PC-3 (cell line): ENCODE data around the gene FITM2. TPM values are rescaled to one million over a fixed set of nuclear protein-coding genes. Genes with fewer than 3 reads are reported as not detected.

Source experiments
- ATAC-seq: fragments of 200-7000 bp; cut with Tn5 transposase; 2 replicates; pipeline ENCODE4 v1.9.1; 2020; ENCODE audit warnings: mild to moderate bottlenecking, moderate library complexity
- BruUV-seq: library from RNA; stranded (reverse); fragments of 400-500 nt; replicated peaks from 2 replicates; lab custom pipeline; 2021; lab: Mats Ljungman, UMichigan
- CTCF ChIA-PET: fragments of 300-600 bp; sonication (Branson Sonifier 250); formaldehyde crosslinking; loops from one replicate; lab custom pipeline; 2022; ENCODE audit warnings: antibody characterized with exemption; lab: Charles Lee
- POLR2A ChIA-PET: fragments of 300-600 bp; sonication (Branson Sonifier 250); formaldehyde crosslinking; loops from one replicate; lab custom pipeline; 2022; ENCODE audit warnings: antibody characterized with exemption; ENCODE audit not compliant: unreplicated experiment; lab: Charles Lee
- DNase-seq: peaks from one replicate; pipeline ENCODE4 v3.0.0-alpha.2; 2015
- H2AFZ ChIP-seq: fragments of 300-600 bp; sonication (generic); 2 replicates; pipeline ENCODE4 v1.6.0; 2016; ENCODE audit warnings: antibody characterized with exemption, low read length
- H3F3A ChIP-seq: fragments of 300-600 bp; sonication (generic); one replicate; pipeline ENCODE4 v1.6.0; 2017; ENCODE audit warnings: antibody characterized with exemption, low read length, control low read depth, mild to moderate bottlenecking; ENCODE audit not compliant: unreplicated experiment
- H3K27ac ChIP-seq: fragments of 300-600 bp; sonication (generic); 2 replicates; pipeline ENCODE4 v1.5.1; 2016; ENCODE audit warnings: mild to moderate bottlenecking, low read length
- H3K27me3 ChIP-seq: fragments of 300-600 bp; sonication (generic); 2 replicates; pipeline ENCODE4 v1.6.1; 2016; ENCODE audit warnings: low read length, mixed read lengths
- H3K36me3 ChIP-seq: fragments of 300-600 bp; sonication (generic); 2 replicates; pipeline ENCODE4 v1.6.1; 2016; ENCODE audit warnings: low read depth, mixed run types, low read length, mixed read lengths
- H3K4me1 ChIP-seq: fragments of 300-600 bp; sonication (generic); 2 replicates; pipeline ENCODE4 v1.5.1; 2016; ENCODE audit warnings: low read length; ENCODE audit not compliant: insufficient read depth
- H3K4me2 ChIP-seq: fragments of 300-600 bp; sonication (generic); 2 replicates; pipeline ENCODE4 v1.6.0; 2016; ENCODE audit warnings: low read length
- H3K4me3 ChIP-seq: fragments of 300-600 bp; sonication (generic); 2 replicates; pipeline ENCODE4 v1.5.1; 2016; ENCODE audit warnings: mild to moderate bottlenecking, low read length, mixed read lengths
- H3K79me2 ChIP-seq: fragments of 300-600 bp; sonication (generic); 2 replicates; pipeline ENCODE4 v1.6.1; 2017; ENCODE audit warnings: low read length, mixed read lengths
- H3K9ac ChIP-seq: fragments of 300-600 bp; sonication (generic); 2 replicates; pipeline ENCODE4 v1.6.0; 2016; ENCODE audit warnings: mild to moderate bottlenecking, low read length
- H3K9me2 ChIP-seq: fragments of 300-600 bp; sonication (generic); replicated peaks from 2 replicates; pipeline ENCODE4 v1.6.1; 2016; ENCODE audit warnings: mixed run types, low read length, mixed read lengths
- H3K9me3 ChIP-seq: fragments of 300-600 bp; sonication (generic); 2 replicates; pipeline ENCODE4 v1.6.1; 2016; ENCODE audit warnings: low read length, mixed read lengths
- H4K20me1 ChIP-seq: fragments of 300-600 bp; sonication (generic); 2 replicates; pipeline ENCODE4 v1.6.1; 2016; ENCODE audit warnings: low read length, mixed read lengths
- EZH2 ChIP-seq: fragments of 300-600 bp; sonication (generic); IDR thresholded peaks from one replicate; pipeline ENCODE4 v1.6.1; 2017; ENCODE audit warnings: antibody characterized with exemption, mild to moderate bottlenecking, low read length; ENCODE audit not compliant: unreplicated experiment
- EZH2phosphoT487 ChIP-seq: fragments of 300-600 bp; sonication (generic); IDR thresholded peaks from 2 replicates; pipeline ENCODE4 v1.6.1; 2018; ENCODE audit warnings: mild to moderate bottlenecking, antibody characterized with exemption, low read length, borderline replicate concordance
- intact Hi-C: fragments of 100-400 bp; cut with micrococcal nuclease; formaldehyde crosslinking; loops from 2 replicates; pipeline ENCODE4 v1.9.0; 2023
- total RNA-seq: library from RNA; depleted of rRNA; stranded (reverse); fragments of >200 nt; gene quantifications from 2 replicates; pipeline ENCODE4 v1.2.3, GENCODE V29; 2014
- TF ChIP-seq, protein P1 (sequence below): fragments of 300-600 bp; sonication (generic); conservative IDR thresholded peaks from 2 replicates; pipeline ENCODE4 v1.5.1; 2017; ENCODE audit warnings: antibody characterized with exemption, low read depth, mild to moderate bottlenecking, low read length

Gene FITM2
- total RNA-seq, 1 experiment from 2014 or later: 8.8 TPM

DNA sequence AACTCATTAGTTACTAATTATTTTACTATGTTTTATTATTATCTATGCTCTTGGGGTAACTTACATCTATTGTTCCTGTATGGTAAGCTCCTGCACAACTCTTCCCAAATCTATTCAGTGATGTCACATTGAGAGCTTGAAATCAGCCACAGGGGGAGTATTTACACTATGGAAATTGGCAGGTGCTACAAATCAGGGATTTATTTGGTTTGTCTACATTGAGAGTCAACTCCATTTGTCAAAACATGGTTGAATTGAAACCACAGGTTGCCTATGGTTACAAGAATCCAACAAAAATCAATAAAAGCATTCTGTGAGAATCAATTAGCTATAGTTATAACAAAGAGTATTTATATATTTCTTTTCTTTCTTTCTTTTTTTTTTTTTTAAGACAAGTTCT lies 3.9 kb upstream of the FITM2 start:
- Histone ChIP-seq H3K9ac (no peak overlapping the region), H2AFZ (no peak overlapping the region), H3K4me3 (no peak overlapping the region), H3K9me3 (no peaks in the 10 kb centered on the region), H3K9me2 (no peaks in the 10 kb centered on the region), H3K36me3 (no peaks in the 10 kb centered on the region), H3F3A (no peaks in the 10 kb centered on the region), H3K27me3 (peaks cover 7% of the 10 kb centered on the region; the same call in 1 of the 2 replicates), H3K27ac (no peak overlapping the region), H4K20me1 (no peaks in the 10 kb centered on the region), H3K79me2 (peaks cover 9% of the 10 kb centered on the region), H3K4me1 (peaks cover 6% of the 10 kb centered on the region), H3K4me2 (no peak overlapping the region)
- no TSS peak for BruUV-seq
- TF ChIP-seq EZH2phosphoT487: no peak
- ChIA-PET POLR2A (no interaction called here), CTCF (interaction anchor here (0.7 to 1.7 kb wide), 3 partner anchors 70 to 98 kb away, joined by 4 to 6 read pairs (median 6); no protein-coding TSS in a partner anchor)
- DNase-seq (no peak), ATAC-seq (no peak)
- intact Hi-C loops: loop anchor here (5.0 to 10.0 kb wide), 2 partner anchors 157 to 200 kb away; no protein-coding TSS in a partner anchor

DNA sequence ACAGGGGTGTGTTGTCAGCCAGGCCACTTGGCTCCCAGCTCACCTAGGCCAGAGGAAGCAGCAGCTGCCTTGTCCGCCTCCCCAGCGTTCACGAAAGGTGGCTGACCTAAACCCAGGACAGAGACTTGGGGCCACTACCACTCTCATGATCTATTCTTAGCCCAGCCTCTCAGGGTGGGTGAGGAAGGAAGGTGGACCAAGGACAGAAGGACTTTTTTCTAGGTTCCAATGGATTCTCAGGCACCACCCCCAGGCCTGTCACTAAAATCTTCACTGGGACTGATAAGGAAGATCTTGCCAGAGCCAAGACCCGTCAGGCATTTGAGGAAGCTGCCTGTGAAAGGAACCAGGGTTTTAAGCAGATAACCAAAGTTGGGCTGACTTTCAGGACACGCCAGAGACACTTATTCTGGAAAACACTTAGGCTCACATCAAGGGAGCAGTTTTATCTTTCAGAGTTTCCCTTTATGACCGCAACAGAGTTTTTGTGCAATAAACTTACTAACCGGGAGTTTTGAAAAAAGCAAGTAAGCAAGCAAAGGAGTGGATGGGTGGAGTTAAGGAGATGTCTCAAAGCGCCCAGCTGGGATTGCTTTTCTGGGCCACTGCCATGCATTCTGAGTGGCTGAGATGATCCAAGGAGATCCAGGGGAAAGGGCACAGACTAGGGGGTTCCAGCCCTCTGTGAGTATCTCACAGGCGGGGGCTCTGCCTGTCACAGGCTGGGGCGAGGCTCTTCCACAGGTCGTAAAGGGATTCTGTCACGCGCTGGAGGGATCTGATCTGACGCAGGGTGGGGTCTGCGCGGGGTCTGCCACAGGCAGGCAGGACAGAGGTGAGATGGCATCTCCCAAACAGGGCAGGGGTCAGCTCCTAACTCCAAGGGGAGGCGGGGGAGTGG lies 989 bp downstream of the FITM2 start:
- H2AFZ ChIP-seq: peak overlapping the region; percentile 97

DNA sequence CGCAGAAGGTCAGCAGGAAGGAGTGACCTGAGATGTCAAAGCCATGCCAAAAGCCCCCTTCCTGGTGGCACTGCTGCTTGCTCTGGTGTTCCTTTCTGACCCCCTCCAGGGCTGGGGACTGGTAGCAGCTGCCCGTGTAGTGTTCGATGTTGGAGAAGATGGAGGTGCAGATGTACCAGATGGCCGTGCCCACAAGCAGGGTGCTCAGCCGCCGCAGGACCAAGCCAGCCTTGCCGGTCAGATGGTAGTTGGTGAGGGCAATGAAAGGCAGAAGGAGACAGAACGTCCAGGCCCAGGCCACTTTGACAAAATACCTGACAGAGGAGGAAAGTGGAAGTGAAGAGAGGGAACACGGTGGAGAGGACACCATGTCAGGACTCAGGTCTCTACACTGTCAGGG lies 4.1 kb downstream of the FITM2 start:
- CTCF ChIA-PET: no interaction called here

More for the DNA sequence above, 989 bp downstream of the FITM2 start:
- H3K4me3 ChIP-seq: peak overlapping the region; percentile 92
- no peaks in the 10 kb centered on the region for H4K20me1 ChIP-seq
- CTCF ChIA-PET: interaction anchor here (0.9 to 3.3 kb wide), 3 partner anchors 74 to 93 kb away, joined by 4 to 36 read pairs (median 15); no protein-coding TSS in a partner anchor
- DNase-seq (peak; percentile 70), ATAC-seq (peak; percentile 48)
- POLR2A ChIA-PET: interaction anchor here (0.6 kb wide), 1 partner anchor 44 kb away, joined by 4 read pairs; no protein-coding TSS in a partner anchor
- H3K9me2 ChIP-seq: no peaks in the 10 kb centered on the region
- peaks cover 24% of the 10 kb centered on the region for H3K79me2 ChIP-seq
- intact Hi-C loops: loop anchor here (5.0 to 10.0 kb wide), 2 partner anchors 162 to 195 kb away; no protein-coding TSS in a partner anchor
- H3K4me1 ChIP-seq: peaks cover 11% of the 10 kb centered on the region
- no peaks in the 10 kb centered on the region for H3K36me3 ChIP-seq
- peak overlapping the region; percentile 86 for H3K9ac ChIP-seq
- no peak overlapping the region for H3K27ac ChIP-seq
- TF ChIP-seq EZH2 (no peak), EZH2phosphoT487 (no peak)
- TF ChIP-seq, protein P1, sequence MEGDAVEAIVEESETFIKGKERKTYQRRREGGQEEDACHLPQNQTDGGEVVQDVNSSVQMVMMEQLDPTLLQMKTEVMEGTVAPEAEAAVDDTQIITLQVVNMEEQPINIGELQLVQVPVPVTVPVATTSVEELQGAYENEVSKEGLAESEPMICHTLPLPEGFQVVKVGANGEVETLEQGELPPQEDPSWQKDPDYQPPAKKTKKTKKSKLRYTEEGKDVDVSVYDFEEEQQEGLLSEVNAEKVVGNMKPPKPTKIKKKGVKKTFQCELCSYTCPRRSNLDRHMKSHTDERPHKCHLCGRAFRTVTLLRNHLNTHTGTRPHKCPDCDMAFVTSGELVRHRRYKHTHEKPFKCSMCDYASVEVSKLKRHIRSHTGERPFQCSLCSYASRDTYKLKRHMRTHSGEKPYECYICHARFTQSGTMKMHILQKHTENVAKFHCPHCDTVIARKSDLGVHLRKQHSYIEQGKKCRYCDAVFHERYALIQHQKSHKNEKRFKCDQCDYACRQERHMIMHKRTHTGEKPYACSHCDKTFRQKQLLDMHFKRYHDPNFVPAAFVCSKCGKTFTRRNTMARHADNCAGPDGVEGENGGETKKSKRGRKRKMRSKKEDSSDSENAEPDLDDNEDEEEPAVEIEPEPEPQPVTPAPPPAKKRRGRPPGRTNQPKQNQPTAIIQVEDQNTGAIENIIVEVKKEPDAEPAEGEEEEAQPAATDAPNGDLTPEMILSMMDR: no peak
- no peaks in the 10 kb centered on the region for H3K9me3 ChIP-seq
- BruUV-seq: TSS peak; percentile 56
- no peaks in the 10 kb centered on the region for H3F3A ChIP-seq
- peak overlapping the region; percentile 97 for H3K4me2 ChIP-seq
- no peaks in the 10 kb centered on the region for H3K27me3 ChIP-seq

More for the DNA sequence above, 4.1 kb downstream of the FITM2 start:
- Histone ChIP-seq H3K4me3 (no peak overlapping the region), H3K27ac (no peak overlapping the region), H4K20me1 (no peaks in the 10 kb centered on the region), H3K9me2 (no peaks in the 10 kb centered on the region), H3K9me3 (no peaks in the 10 kb centered on the region), H2AFZ (no peak overlapping the region), H3K4me2 (no peak overlapping the region), H3K9ac (no peak overlapping the region), H3K79me2 (peaks cover 24% of the 10 kb centered on the region), H3K27me3 (no peaks in the 10 kb centered on the region), H3K4me1 (peaks cover 11% of the 10 kb centered on the region), H3F3A (no peaks in the 10 kb centered on the region), H3K36me3 (no peaks in the 10 kb centered on the region)
- ATAC-seq (no peak), DNase-seq (no peak)
- BruUV-seq: no TSS peak
- intact Hi-C loops: no loop called here
- POLR2A ChIA-PET: no interaction called here
- TF ChIP-seq EZH2 (no peak), EZH2phosphoT487 (no peak)
- TF ChIP-seq, protein P1: no peak
